Upper lobe of left lung (tissue), 6 donors: Measurements from ENCODE around the gene KCTD4. TPM values are rescaled to one million over a fixed set of nuclear protein-coding genes. Genes with fewer than 3 reads are reported as not detected.

Experiments used
- ATAC-seq, 2 donors: fragments of 200-7000 bp; cut with Tn5 transposase; one replicate each; pipeline ENCODE4 v1.9.1; 2022; ENCODE audit warnings: mild to moderate bottlenecking in 2 of 2, moderate library complexity in 2 of 2; ENCODE audit not compliant: low FRiP score in 2 of 2
- DNase-seq, 2 donors: peaks; one replicate each; pipeline ENCODE4 v3.0.0-alpha.2; 2019 to 2020
- H3K27ac ChIP-seq, 4 donors: fragments of 200-600 bp; sonication (generic); one replicate each; pipeline ENCODE4 v1.5.1; 2016 to 2019
- H3K27me3 ChIP-seq, 4 donors: fragments of 200-600 bp; sonication (generic); one replicate each; pipeline ENCODE4 v1.5.1; 2017 to 2019
- H3K36me3 ChIP-seq, 4 donors: fragments of 200-600 bp; sonication (generic); one replicate each; pipeline ENCODE4 v1.5.1; 2016 to 2019
- H3K4me1 ChIP-seq, 4 donors: fragments of 200-600 bp; sonication (generic); one replicate each; pipeline ENCODE4 v1.5.1; 2018 to 2019
- H3K4me3 ChIP-seq, 4 donors: fragments of 200-600 bp; sonication (generic); one replicate each; pipeline ENCODE4 v1.5.1; 2017 to 2019; ENCODE audit warnings: mild to moderate bottlenecking in 2 of 4, moderate library complexity in 1 of 4
- H3K9me3 ChIP-seq, 4 donors: fragments of 200-600 bp; sonication (generic); one replicate each; pipeline ENCODE4 v1.5.1; 2018 to 2019
- CTCF ChIP-seq, 6 experiments: fragments of 450-650 bp in 4 of 6; fragments of 200-600 bp in 2 of 6; sonication (generic) in 2 of 6; IDR thresholded peaks; one replicate each; pipeline ENCODE4 v1.5.1; 2016 to 2019; ENCODE audit warnings: antibody characterized with exemption in 6 of 6
- EP300 ChIP-seq, 4 donors: sonication (generic); formaldehyde crosslinking; IDR thresholded peaks; one replicate each; pipeline ENCODE4 v1.5.1; 2017; ENCODE audit warnings: antibody characterized with exemption in 4 of 4, control low read depth in 2 of 4
- POLR2A ChIP-seq, 4 donors: fragments of 450-650 bp; IDR thresholded peaks; one replicate each; pipeline ENCODE4 v1.5.1; 2016 to 2017; ENCODE audit warnings: antibody characterized with exemption in 4 of 4, mild to moderate bottlenecking in 2 of 4
- POLR2AphosphoS5 ChIP-seq, 2 donors: sonication (generic); formaldehyde crosslinking; IDR thresholded peaks; one replicate each; pipeline ENCODE4 v1.5.1; 2017; ENCODE audit warnings: antibody characterized with exemption in 2 of 2
- WGBS, 2 donors: methylation state at CpG; one replicate each; pipeline ENCODE4 v1.1.5; 2017 to 2018; 5-methylcytosine and 5-hydroxymethylcytosine counted together
- total RNA-seq, 6 donors: library from RNA; depleted of rRNA in 4 of 6; stranded (reverse); fragments of >200 nt in 4 of 6; gene quantifications; one replicate each; pipeline versions ENCODE4 v1.1.0 to v1.2.1, GENCODE V29; 2016 to 2021
- donor health status: DM: no; HTN: no; CAD: no; lungs with moderate emphysema.
- donor health status: DM: no; HTN: yes; CAD: no; lungs with severe emphysema.

The KCTD4 gene
- total RNA-seq, 6 donors from 2014 or later = not detected

GRCh38 chr13:45216193-45216592 is 15.3 kb upstream of the KCTD4 start:
- WGBS, 2 donors = 91 to 94% methylated on average over 4 of the region's 4 CpGs
- ATAC-seq (no peak), DNase-seq (no peak)
- Histone ChIP-seq H3K9me3 (no peaks in the 10 kb centered on the region), H3K27ac (no peak overlapping the region), H3K27me3 (no peaks in the 10 kb centered on the region), H3K4me3 (no peak overlapping the region), H3K4me1 (no peaks in the 10 kb centered on the region), H3K36me3 (no peaks in the 10 kb centered on the region)
- no peak for TF ChIP-seq POLR2A (IDR thresholded peaks at IDR 0.05)
- no peak for TF ChIP-seq EP300 (IDR thresholded peaks at IDR 0.05)
- no peak for TF ChIP-seq CTCF (IDR thresholded peaks at IDR 0.05)
- no peak for TF ChIP-seq POLR2AphosphoS5 (IDR thresholded peaks at IDR 0.05)

- WGBS, 2 donors = 92 to 93% methylated on average over 9 of the region's 9 CpGs
- Histone ChIP-seq H3K27ac (no peak overlapping the region), H3K4me1 (no peaks in the 10 kb centered on the region), H3K27me3 (no peaks in the 10 kb centered on the region), H3K4me3 (no peak overlapping the region), H3K9me3 (no peaks in the 10 kb centered on the region), H3K36me3 (no peaks in the 10 kb centered on the region)
- TF ChIP-seq EP300 (IDR thresholded peaks at IDR 0.05) (no peak), POLR2AphosphoS5 (IDR thresholded peaks at IDR 0.05) (no peak), CTCF (IDR thresholded peaks at IDR 0.05) (no peak), POLR2A (IDR thresholded peaks at IDR 0.05) (no peak)
- DNase-seq = no peak
- ATAC-seq = no peak
Measured at GRCh38 chr13:45215392-45216077, 14.7 kb upstream of the KCTD4 start.

GRCh38 chr13:45209229-45209628 is 8.4 kb upstream of the KCTD4 start:
- H3K4me3 ChIP-seq = no peak overlapping the region
- no peaks in the 10 kb centered on the region for H3K27me3 ChIP-seq
- H3K4me1 ChIP-seq = peaks cover 0 to 13% (median 6%) of the 10 kb centered on the region in 4 donors
- no peak for DNase-seq
- H3K36me3 ChIP-seq = no peaks in the 10 kb centered on the region
- ATAC-seq = no peak
- TF ChIP-seq POLR2AphosphoS5 (IDR thresholded peaks at IDR 0.05) (no peak), CTCF (IDR thresholded peaks at IDR 0.05) (no peak), EP300 (IDR thresholded peaks at IDR 0.05) (no peak), POLR2A (IDR thresholded peaks at IDR 0.05) (no peak)
- H3K27ac ChIP-seq = no peak overlapping the region
- no peaks in the 10 kb centered on the region for H3K9me3 ChIP-seq

- no peaks in the 10 kb centered on the region for H3K27me3 ChIP-seq
- H3K36me3 ChIP-seq = no peaks in the 10 kb centered on the region
- H3K4me1 ChIP-seq = peaks cover 0 to 13% (median 6%) of the 10 kb centered on the region in 4 donors
- no peaks in the 10 kb centered on the region for H3K9me3 ChIP-seq
- H3K27ac ChIP-seq = no peak overlapping the region
- TF ChIP-seq POLR2A (IDR thresholded peaks at IDR 0.05) (no peak), CTCF (IDR thresholded peaks at IDR 0.05) (no peak), EP300 (IDR thresholded peaks at IDR 0.05) (no peak), POLR2AphosphoS5 (IDR thresholded peaks at IDR 0.05) (no peak)
- ATAC-seq = no peak
- no peak overlapping the region for H3K4me3 ChIP-seq
- 92 to 96% methylated on average over 2 of the region's 2 CpGs for WGBS, 2 donors
- DNase-seq = no peak
Measured at GRCh38 chr13:45208132-45208531, 7.3 kb upstream of the KCTD4 start.

GRCh38 chr13:45207319-45207718 is 6.5 kb upstream of the KCTD4 start:
- no peaks in the 10 kb centered on the region for H3K36me3 ChIP-seq
- WGBS, 2 donors = 86 to 88% methylated on average over 4 of the region's 4 CpGs
- H3K9me3 ChIP-seq = no peaks in the 10 kb centered on the region
- H3K27ac ChIP-seq = peak overlapping the region in 1 of 4 donors; percentile 36
- no peaks in the 10 kb centered on the region for H3K27me3 ChIP-seq
- H3K4me3 ChIP-seq = no peak overlapping the region
- no peak for DNase-seq
- TF ChIP-seq EP300 (IDR thresholded peaks at IDR 0.05) (no peak), POLR2AphosphoS5 (IDR thresholded peaks at IDR 0.05) (no peak), POLR2A (IDR thresholded peaks at IDR 0.05) (no peak), CTCF (IDR thresholded peaks at IDR 0.05) (no peak)
- H3K4me1 ChIP-seq = peaks cover 0 to 13% (median 6%) of the 10 kb centered on the region in 4 donors
- no peak for ATAC-seq
